DMS114 treated with DMSO at 0.1 percent for 48 hours (cell line): Measurements from ENCODE around the gene COX11.
A peak's percentile ranks its signal among the peaks of the same experiment; 100 is the strongest.

ENCODE experiments used
- DNase-seq: peaks from one replicate; lab custom pipeline; 2025; ENCODE audit not compliant: unreplicated experiment; lab: John Stamatoyannopoulos, UW

The COX11 gene

GRCh38 chr17:54968988-54969332, 506 bp upstream of the COX11 start:
- DNase-seq: peak; percentile 28

- DNase-seq: peak; percentile 44
Measured at GRCh38 chr17:54967621-54968261, 713 bp downstream of the COX11 start.

- DNase-seq: no peak
Measured at GRCh38 chr17:54956791-54957190, 11.7 kb downstream of the COX11 start.

GRCh38 chr17:54951286-54951685, 17.2 kb downstream of the COX11 start:
- DNase-seq: no peak

- no peak for DNase-seq
Measured at GRCh38 chr17:54950116-54950515, 18.3 kb downstream of the COX11 start.

GRCh38 chr17:54948380-54948779, 20.1 kb downstream of the COX11 start:
- no peak for DNase-seq

GRCh38 chr17:54947396-54947795, 21.1 kb downstream of the COX11 start:
- DNase-seq: no peak

- no peak for DNase-seq
Measured at GRCh38 chr17:54945671-54946070, 22.8 kb downstream of the COX11 start.

GRCh38 chr17:54945231-54945630, 23.2 kb downstream of the COX11 start:
- no peak for DNase-seq

- DNase-seq: no peak
Measured at GRCh38 chr17:54944796-54945195, 23.7 kb downstream of the COX11 start.

- DNase-seq: no peak
Measured at GRCh38 chr17:54941285-54941684, 27.2 kb downstream of the COX11 start.

- no peak for DNase-seq
Measured at GRCh38 chr17:54937426-54937825, 31.0 kb downstream of the COX11 start.

- DNase-seq: no peak
Measured at GRCh38 chr17:54937018-54937417, 31.4 kb downstream of the COX11 start.

- no peak for DNase-seq
Measured at GRCh38 chr17:54935471-54935870, 33.0 kb downstream of the COX11 start.

- no peak for DNase-seq
Measured at GRCh38 chr17:54933921-54934320, 34.5 kb downstream of the COX11 start.

GRCh38 chr17:54932711-54933110, 35.7 kb downstream of the COX11 start:
- no peak for DNase-seq

GRCh38 chr17:54927525-54927924, 40.9 kb downstream of the COX11 start:
- no peak for DNase-seq

- no peak for DNase-seq
Measured at GRCh38 chr17:54924405-54924804, 44.0 kb downstream of the COX11 start.

- no peak for DNase-seq
Measured at GRCh38 chr17:54920819-54921218, 47.6 kb downstream of the COX11 start.

GRCh38 chr17:54919425-54919824, 49.0 kb downstream of the COX11 start:
- DNase-seq: no peak

GRCh38 chr17:54916721-54917120, 51.7 kb downstream of the COX11 start:
- DNase-seq: no peak
